ENCODE data around the gene CAMTA1. TPM values are rescaled to one million over a fixed set of nuclear protein-coding genes. Genes with fewer than 3 reads are reported as not detected.

Gene CAMTA1
- total RNA-seq, 2 donors from 2014 or later = 36.5 to 57.5 TPM

GRCh38 chr1:6761196-6761737 lies 24.0 kb upstream of the CAMTA1 start:
- Mint-ChIP-seq H3K4me3 (no peak overlapping the region), H3K4me1 (ENCODE audit: low read depth in 2 of 2) (no peaks in the 10 kb centered on the region), H3K27ac (no peak overlapping the region), H3K36me3 (no peaks in the 10 kb centered on the region), H3K9me3 (no peaks in the 10 kb centered on the region), H3K27me3 (peaks cover 5 to 20% of the 10 kb centered on the region in 2 donors)
- no peak for DNase-seq (ENCODE audit: low spot score)
- no peak for ATAC-seq

GRCh38 chr1:6762060-6762459 lies 23.2 kb upstream of the CAMTA1 start:
- no peak overlapping the region for H3K27ac Mint-ChIP-seq
- ATAC-seq (no peak), DNase-seq (ENCODE audit: low spot score) (no peak)
- H3K27me3 Mint-ChIP-seq = peaks cover 0 to 17% of the 10 kb centered on the region in 2 donors
- no peaks in the 10 kb centered on the region for H3K9me3 Mint-ChIP-seq
- H3K4me1 Mint-ChIP-seq (ENCODE audit: low read depth in 2 of 2) = no peaks in the 10 kb centered on the region
- no peaks in the 10 kb centered on the region for H3K36me3 Mint-ChIP-seq
- no peak overlapping the region for H3K4me3 Mint-ChIP-seq

DNA sequence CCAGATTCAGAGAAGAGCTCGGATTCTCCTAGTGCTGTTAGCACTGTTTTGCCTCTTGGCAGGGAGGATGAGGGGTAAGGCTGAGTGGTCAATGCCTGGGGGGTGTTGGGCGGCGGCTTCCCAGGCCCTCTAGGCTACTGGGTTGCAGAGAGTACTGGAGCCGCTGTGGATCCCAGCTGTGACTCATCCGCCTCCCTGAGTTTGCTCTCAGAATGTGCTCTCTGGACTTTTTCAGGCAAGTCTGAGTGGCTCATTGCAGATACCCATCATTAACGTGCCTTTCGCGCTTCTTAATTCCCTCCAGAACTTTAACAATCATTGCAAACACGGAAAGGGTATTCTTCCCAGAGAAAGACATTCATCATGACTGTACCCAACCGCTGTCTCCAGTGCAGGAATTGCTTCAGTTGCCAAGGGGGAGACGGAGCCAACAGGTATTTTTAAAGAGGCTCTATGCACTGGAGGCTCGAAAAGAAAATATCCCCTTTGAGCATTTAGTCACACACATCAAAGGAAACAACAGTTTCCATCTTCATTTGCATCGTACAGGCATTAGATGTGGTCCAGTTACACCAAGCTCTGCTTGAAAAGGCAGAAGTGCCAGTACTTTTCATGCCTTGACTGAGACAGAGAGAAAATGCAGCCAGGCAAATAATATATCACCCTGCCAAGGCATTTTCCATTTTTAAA lies 14.4 kb upstream of the CAMTA1 start:
- Mint-ChIP-seq H3K9me3 (no peaks in the 10 kb centered on the region), H3K36me3 (no peaks in the 10 kb centered on the region), H3K4me1 (ENCODE audit: low read depth in 2 of 2) (no peaks in the 10 kb centered on the region), H3K27me3 (peaks cover 0 to 14% of the 10 kb centered on the region in 2 donors), H3K4me3 (no peak overlapping the region), H3K27ac (no peak overlapping the region)
- no peak for DNase-seq (ENCODE audit: low spot score)
- no peak for ATAC-seq

GRCh38 chr1:6771441-6771769 lies 13.8 kb upstream of the CAMTA1 start:
- H3K36me3 Mint-ChIP-seq = no peaks in the 10 kb centered on the region
- H3K4me1 Mint-ChIP-seq (ENCODE audit: low read depth in 2 of 2) = no peaks in the 10 kb centered on the region
- DNase-seq (ENCODE audit: low spot score) = no peak
- ATAC-seq = no peak
- no peak overlapping the region for H3K27ac Mint-ChIP-seq
- H3K9me3 Mint-ChIP-seq = no peaks in the 10 kb centered on the region
- H3K4me3 Mint-ChIP-seq = no peak overlapping the region
- peaks cover 5 to 14% of the 10 kb centered on the region in 2 donors for H3K27me3 Mint-ChIP-seq

- H3K4me1 Mint-ChIP-seq (ENCODE audit: low read depth in 2 of 2) = no peaks in the 10 kb centered on the region
- H3K36me3 Mint-ChIP-seq = no peaks in the 10 kb centered on the region
- peaks cover 18 to 20% of the 10 kb centered on the region in 2 donors for H3K27me3 Mint-ChIP-seq
- H3K4me3 Mint-ChIP-seq = no peak overlapping the region
- DNase-seq (ENCODE audit: low spot score) (no peak), ATAC-seq (no peak)
- no peak overlapping the region for H3K27ac Mint-ChIP-seq
- H3K9me3 Mint-ChIP-seq = no peaks in the 10 kb centered on the region
These were observed 10.9 kb upstream of the CAMTA1 start for GRCh38 chr1:6774381-6774780.

DNA sequence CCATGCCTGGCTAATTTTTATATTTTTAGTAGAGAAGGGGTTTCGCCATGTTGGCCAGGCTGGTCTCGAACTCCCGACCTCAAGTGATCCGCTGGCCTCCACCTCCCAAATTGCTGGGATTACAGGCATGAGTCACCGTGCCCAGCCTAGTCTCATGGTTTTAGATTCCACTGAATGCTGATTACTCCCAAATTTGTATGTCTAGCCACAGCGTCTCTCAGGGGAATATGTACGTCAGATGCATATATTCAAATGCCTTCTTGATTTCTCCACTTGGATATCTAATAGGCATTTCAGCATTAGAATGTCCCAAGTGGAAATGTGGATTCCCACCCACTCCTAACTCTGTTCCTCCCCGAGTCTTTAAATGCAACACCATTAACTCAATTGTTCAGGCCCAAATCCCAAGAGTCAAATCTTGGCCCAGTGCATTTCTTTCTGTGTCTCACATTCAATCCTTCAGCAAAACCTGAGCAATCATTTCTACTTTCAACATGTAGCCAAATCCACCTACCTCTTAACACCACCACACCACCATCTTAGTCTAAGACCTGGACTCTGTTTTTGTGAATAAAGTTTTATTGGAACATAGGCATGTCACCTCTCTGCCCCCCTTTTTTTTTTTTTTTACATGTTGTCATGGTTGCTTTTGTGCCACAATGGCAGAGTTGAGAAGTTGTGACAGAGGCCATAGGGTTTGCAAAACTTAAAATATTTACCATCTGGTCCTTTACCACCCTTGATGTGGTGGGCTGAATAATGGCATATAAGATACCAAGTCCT lies 9.8 kb upstream of the CAMTA1 start:
- Mint-ChIP-seq H3K9me3 (no peaks in the 10 kb centered on the region), H3K36me3 (no peaks in the 10 kb centered on the region), H3K4me1 (ENCODE audit: low read depth in 2 of 2) (no peaks in the 10 kb centered on the region), H3K4me3 (no peak overlapping the region), H3K27ac (no peak overlapping the region), H3K27me3 (peaks cover 18% of the 10 kb centered on the region in 2 donors)
- DNase-seq (ENCODE audit: low spot score) (no peak), ATAC-seq (no peak)

GRCh38 chr1:6776389-6776788 lies 8.9 kb upstream of the CAMTA1 start:
- Mint-ChIP-seq H3K4me1 (ENCODE audit: low read depth in 2 of 2) (no peaks in the 10 kb centered on the region), H3K36me3 (no peaks in the 10 kb centered on the region), H3K9me3 (no peaks in the 10 kb centered on the region), H3K4me3 (no peak overlapping the region), H3K27ac (no peak overlapping the region), H3K27me3 (peaks cover 13 to 18% of the 10 kb centered on the region in 2 donors)
- DNase-seq (ENCODE audit: low spot score) = no peak
- no peak for ATAC-seq

- ATAC-seq = no peak
- H3K36me3 Mint-ChIP-seq = no peaks in the 10 kb centered on the region
- no peaks in the 10 kb centered on the region for H3K9me3 Mint-ChIP-seq
- H3K4me1 Mint-ChIP-seq (ENCODE audit: low read depth in 2 of 2) = no peaks in the 10 kb centered on the region
- no peak for DNase-seq (ENCODE audit: low spot score)
- H3K4me3 Mint-ChIP-seq = no peak overlapping the region
- H3K27me3 Mint-ChIP-seq = peaks cover 13 to 18% of the 10 kb centered on the region in 2 donors
- no peak overlapping the region for H3K27ac Mint-ChIP-seq
These were observed 8.4 kb upstream of the CAMTA1 start for GRCh38 chr1:6776895-6777294.

- Mint-ChIP-seq H3K27me3 (peaks cover 13 to 18% of the 10 kb centered on the region in 2 donors), H3K36me3 (no peaks in the 10 kb centered on the region), H3K27ac (no peak overlapping the region), H3K9me3 (no peaks in the 10 kb centered on the region), H3K4me3 (no peak overlapping the region), H3K4me1 (ENCODE audit: low read depth in 2 of 2) (no peaks in the 10 kb centered on the region)
- ATAC-seq (no peak), DNase-seq (ENCODE audit: low spot score) (no peak)
These were observed 7.4 kb upstream of the CAMTA1 start for GRCh38 chr1:6777813-6778212.

GRCh38 chr1:6779089-6779805 lies 6.0 kb upstream of the CAMTA1 start:
- Mint-ChIP-seq H3K4me1 (ENCODE audit: low read depth in 2 of 2) (peaks cover 0 to 6% of the 10 kb centered on the region in 2 donors), H3K4me3 (no peak overlapping the region), H3K27me3 (peaks cover 6 to 18% of the 10 kb centered on the region in 2 donors), H3K27ac (no peak overlapping the region), H3K9me3 (no peaks in the 10 kb centered on the region), H3K36me3 (no peaks in the 10 kb centered on the region)
- DNase-seq (ENCODE audit: low spot score) (no peak), ATAC-seq (no peak)

DNA sequence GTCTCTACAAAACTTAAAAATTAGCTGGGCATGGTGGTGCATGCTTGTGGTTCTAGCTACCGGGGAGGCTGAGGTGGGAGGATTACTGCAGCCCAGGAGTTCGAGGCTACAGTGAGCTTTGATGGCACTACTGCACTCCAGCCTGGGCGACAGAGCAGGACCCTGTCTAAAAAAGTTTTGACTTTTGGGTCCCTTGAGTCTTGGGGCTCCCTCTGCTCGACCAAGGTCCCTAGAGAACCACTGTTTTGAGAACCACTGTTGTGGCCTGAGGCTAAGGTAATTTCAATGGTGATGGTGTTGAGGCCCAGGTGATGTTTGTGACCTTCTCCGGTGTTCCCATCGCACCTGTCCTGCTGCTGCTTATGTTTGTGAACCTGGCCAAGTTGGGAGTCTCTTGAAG lies 3.1 kb upstream of the CAMTA1 start:
- H3K4me3 Mint-ChIP-seq = no peak overlapping the region

GRCh38 chr1:6783221-6783620 lies 2.0 kb upstream of the CAMTA1 start:
- H3K4me1 Mint-ChIP-seq (ENCODE audit: low read depth in 2 of 2) = peaks cover 19 to 24% of the 10 kb centered on the region in 2 donors
- H3K9me3 Mint-ChIP-seq = no peaks in the 10 kb centered on the region
- peak overlapping the region; percentile 87 for H3K4me3 Mint-ChIP-seq
- peaks cover 6% of the 10 kb centered on the region for H3K36me3 Mint-ChIP-seq
- ATAC-seq (no peak), DNase-seq (ENCODE audit: low spot score) (no peak)
- peak overlapping the region; percentile 86 to 88 for H3K27ac Mint-ChIP-seq
- no peaks in the 10 kb centered on the region for H3K27me3 Mint-ChIP-seq

More for the DNA sequence above, 3.1 kb upstream of the CAMTA1 start:
- ATAC-seq = no peak
- DNase-seq (ENCODE audit: low spot score) = no peak
- no peaks in the 10 kb centered on the region for H3K9me3 Mint-ChIP-seq
- H3K4me1 Mint-ChIP-seq (ENCODE audit: low read depth in 2 of 2) = peaks cover 10 to 17% of the 10 kb centered on the region in 2 donors
- H3K27me3 Mint-ChIP-seq = peaks cover 3 to 6% of the 10 kb centered on the region in 2 donors
- no peak overlapping the region for H3K27ac Mint-ChIP-seq
- H3K36me3 Mint-ChIP-seq = peaks cover 6% of the 10 kb centered on the region

DNA sequence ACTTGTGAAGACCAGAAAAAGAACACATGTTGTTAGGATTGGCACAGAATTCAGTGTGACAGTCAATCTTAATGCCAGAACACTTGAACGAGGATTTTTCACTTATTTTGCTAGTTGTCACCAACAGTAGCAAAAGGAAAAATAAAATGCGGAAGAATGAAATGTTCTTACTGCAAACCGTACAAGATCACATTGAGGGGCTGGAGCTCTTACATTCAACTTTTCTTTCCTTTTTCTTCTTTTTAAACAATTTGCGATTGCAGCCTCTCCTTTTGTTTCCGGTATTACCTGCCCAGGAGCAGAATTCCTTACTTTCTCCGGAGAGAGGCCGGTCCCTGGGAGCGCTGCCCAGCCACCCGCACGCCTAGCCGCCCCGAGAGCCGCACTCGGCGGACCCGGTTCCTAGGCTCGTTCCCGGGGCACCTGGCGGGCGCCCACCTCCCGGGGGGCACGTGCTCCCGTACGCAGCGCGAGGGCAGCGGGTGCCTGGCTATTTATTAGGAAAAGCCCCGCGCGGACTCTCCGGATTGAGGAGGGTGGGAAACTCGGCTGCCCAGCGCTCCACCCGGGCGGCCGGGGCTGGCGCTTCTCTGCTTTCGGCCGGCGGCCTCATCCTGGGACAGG lies 1.2 kb upstream of the CAMTA1 start:
- Mint-ChIP-seq H3K36me3 (peaks cover 13% of the 10 kb centered on the region), H3K4me3 (peak overlapping the region; percentile 87), H3K27ac (peak overlapping the region; percentile 86 to 88), H3K9me3 (no peaks in the 10 kb centered on the region), H3K4me1 (ENCODE audit: low read depth in 2 of 2) (peaks cover 27 to 32% of the 10 kb centered on the region in 2 donors), H3K27me3 (no peaks in the 10 kb centered on the region)
- no peak for ATAC-seq
- DNase-seq (ENCODE audit: low spot score) = no peak

Measured in natural killer cell treated with Interleukin-12 subunit alpha and Interleukin-12 subunit beta and Interleukin-15 and Interleukin-18, amount 100 ng/mL, for 72 hours (primary cell).